PC-9 (cell line): ENCODE data around the gene OR5AP2. TPM values are rescaled to one million over a fixed set of nuclear protein-coding genes. Genes with fewer than 3 reads are reported as not detected.

ENCODE experiments used
- BruUV-seq: library from RNA; stranded (reverse); fragments of 400-500 nt; replicated peaks from 2 replicates; lab custom pipeline; 2021; lab: Mats Ljungman, UMichigan
- CTCF ChIA-PET: fragments of 300-600 bp; sonication (Branson Sonifier 250); formaldehyde crosslinking; loops from one replicate; lab custom pipeline; 2022; ENCODE audit warnings: antibody characterized with exemption; lab: Charles Lee
- POLR2A ChIA-PET: fragments of 300-600 bp; sonication (Branson Sonifier 250); formaldehyde crosslinking; loops from one replicate; lab custom pipeline; 2022; ENCODE audit warnings: antibody characterized with exemption; ENCODE audit not compliant: unreplicated experiment; lab: Charles Lee
- DNase-seq, 2 experiments: peaks; one replicate each; pipeline versions ENCODE4 v3.0.0 to v3.0.0-alpha.2; 2015 to 2022; ENCODE audit warnings: mixed read lengths in 1 of 2
- H2AFZ ChIP-seq: fragments of 200-600 bp; sonication (generic); 2 replicates; pipeline ENCODE4 v1.8.1; 2017; ENCODE audit warnings: antibody characterized with exemption
- H3F3A ChIP-seq: fragments of 200-600 bp; sonication (generic); 2 replicates; pipeline ENCODE4 v1.8.1; 2017; ENCODE audit warnings: antibody characterized with exemption, mild to moderate bottlenecking, low read depth; ENCODE audit not compliant: insufficient read depth
- H3K27ac ChIP-seq: fragments of 200-600 bp; sonication (generic); 2 replicates; pipeline ENCODE4 v1.6.1; 2016; ENCODE audit warnings: mixed run types
- H3K27me3 ChIP-seq: fragments of 200-600 bp; sonication (generic); 2 replicates; pipeline ENCODE4 v1.6.1; 2016; ENCODE audit warnings: low read depth, mixed run types; ENCODE audit not compliant: insufficient read depth
- H3K36me3 ChIP-seq: fragments of 200-600 bp; sonication (generic); 2 replicates; pipeline ENCODE4 v1.6.1; 2016; ENCODE audit warnings: low read depth, mixed run types
- H3K4me1 ChIP-seq: fragments of 200-600 bp; sonication (generic); replicated peaks from 2 replicates; pipeline ENCODE4 v1.6.1; 2016; ENCODE audit warnings: mixed run types; ENCODE audit not compliant: insufficient read depth
- H3K4me2 ChIP-seq: fragments of 200-600 bp; sonication (generic); 2 replicates; pipeline ENCODE4 v1.6.1; 2017; ENCODE audit warnings: mixed run types
- H3K4me3 ChIP-seq: fragments of 200-600 bp; sonication (generic); 2 replicates; pipeline ENCODE4 v1.6.1; 2016; ENCODE audit warnings: mixed run types
- H3K79me2 ChIP-seq: fragments of 200-600 bp; sonication (generic); 2 replicates; pipeline ENCODE4 v1.6.1; 2017; ENCODE audit warnings: low read depth, mixed run types
- H3K9me2 ChIP-seq: fragments of 200-600 bp; sonication (generic); 2 replicates; pipeline ENCODE4 v1.8.1; 2017; ENCODE audit warnings: mild to moderate bottlenecking; ENCODE audit not compliant: insufficient read depth
- H3K9me3 ChIP-seq: fragments of 200-600 bp; sonication (generic); 2 replicates; pipeline ENCODE4 v1.8.1; 2016; ENCODE audit warnings: low read depth; ENCODE audit not compliant: insufficient read depth
- H4K20me1 ChIP-seq: fragments of 200-600 bp; sonication (generic); 2 replicates; pipeline ENCODE4 v1.8.1; 2017; ENCODE audit not compliant: insufficient read depth
- EZH2 ChIP-seq: fragments of 200-600 bp; sonication (generic); IDR thresholded peaks from 2 replicates; pipeline ENCODE4 v1.8.0; 2017; ENCODE audit warnings: antibody characterized with exemption, low read depth
- intact Hi-C: fragments of 100-400 bp; cut with micrococcal nuclease; formaldehyde crosslinking; loops from one replicate; pipeline ENCODE4 v1.10.0; 2022; ENCODE audit not compliant: unreplicated experiment
- total RNA-seq: library from RNA; stranded (reverse); gene quantifications from 2 replicates; pipeline ENCODE4 v1.2.3, GENCODE V29; 2021
- TF ChIP-seq, protein P1 (sequence below): fragments of 200-600 bp; sonication (generic); conservative IDR thresholded peaks from 2 replicates; pipeline ENCODE4 v1.6.1; 2017; ENCODE audit warnings: mixed run types, antibody characterized with exemption, mild to moderate bottlenecking, moderate library complexity

The OR5AP2 gene
- total RNA-seq, 1 experiment from 2014 or later: not detected

DNA sequence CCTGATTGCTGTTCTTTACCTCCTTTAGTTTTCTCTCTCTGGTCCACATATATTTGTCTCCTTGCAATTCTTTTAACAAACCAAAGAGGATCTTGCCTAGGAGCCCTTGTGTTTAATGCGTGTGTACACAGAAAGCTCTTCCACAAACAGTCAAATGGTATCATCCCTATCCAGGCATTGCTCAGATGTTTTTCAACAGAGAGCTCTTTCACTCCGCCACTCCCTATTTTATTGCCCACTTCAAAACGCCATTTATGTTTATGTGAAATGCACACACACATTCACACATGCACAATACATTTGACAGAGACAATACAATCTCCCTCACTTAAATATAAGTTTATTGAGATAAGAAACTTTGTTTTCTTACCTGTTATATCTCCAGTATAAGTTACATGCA is 4.7 kb downstream of the OR5AP2 start:
- Histone ChIP-seq H4K20me1 (no peaks in the 10 kb centered on the region), H3K9me3 (no peaks in the 10 kb centered on the region), H3K36me3 (no peaks in the 10 kb centered on the region), H3K79me2 (no peaks in the 10 kb centered on the region), H3K4me2 (no peak overlapping the region), H2AFZ (no peak overlapping the region), H3K4me1 (no peaks in the 10 kb centered on the region), H3K4me3 (no peak overlapping the region), H3F3A (no peaks in the 10 kb centered on the region), H3K9me2 (no peaks in the 10 kb centered on the region), H3K27me3 (peaks cover 27% of the 10 kb centered on the region), H3K27ac (no peak overlapping the region)
- TF ChIP-seq EZH2: no peak
- TF ChIP-seq, protein P1, sequence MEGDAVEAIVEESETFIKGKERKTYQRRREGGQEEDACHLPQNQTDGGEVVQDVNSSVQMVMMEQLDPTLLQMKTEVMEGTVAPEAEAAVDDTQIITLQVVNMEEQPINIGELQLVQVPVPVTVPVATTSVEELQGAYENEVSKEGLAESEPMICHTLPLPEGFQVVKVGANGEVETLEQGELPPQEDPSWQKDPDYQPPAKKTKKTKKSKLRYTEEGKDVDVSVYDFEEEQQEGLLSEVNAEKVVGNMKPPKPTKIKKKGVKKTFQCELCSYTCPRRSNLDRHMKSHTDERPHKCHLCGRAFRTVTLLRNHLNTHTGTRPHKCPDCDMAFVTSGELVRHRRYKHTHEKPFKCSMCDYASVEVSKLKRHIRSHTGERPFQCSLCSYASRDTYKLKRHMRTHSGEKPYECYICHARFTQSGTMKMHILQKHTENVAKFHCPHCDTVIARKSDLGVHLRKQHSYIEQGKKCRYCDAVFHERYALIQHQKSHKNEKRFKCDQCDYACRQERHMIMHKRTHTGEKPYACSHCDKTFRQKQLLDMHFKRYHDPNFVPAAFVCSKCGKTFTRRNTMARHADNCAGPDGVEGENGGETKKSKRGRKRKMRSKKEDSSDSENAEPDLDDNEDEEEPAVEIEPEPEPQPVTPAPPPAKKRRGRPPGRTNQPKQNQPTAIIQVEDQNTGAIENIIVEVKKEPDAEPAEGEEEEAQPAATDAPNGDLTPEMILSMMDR: no peak
- no TSS peak for BruUV-seq
- DNase-seq: no peak
- ChIA-PET POLR2A (no interaction called here), CTCF (no interaction called here)
- intact Hi-C loops: no loop called here

DNA sequence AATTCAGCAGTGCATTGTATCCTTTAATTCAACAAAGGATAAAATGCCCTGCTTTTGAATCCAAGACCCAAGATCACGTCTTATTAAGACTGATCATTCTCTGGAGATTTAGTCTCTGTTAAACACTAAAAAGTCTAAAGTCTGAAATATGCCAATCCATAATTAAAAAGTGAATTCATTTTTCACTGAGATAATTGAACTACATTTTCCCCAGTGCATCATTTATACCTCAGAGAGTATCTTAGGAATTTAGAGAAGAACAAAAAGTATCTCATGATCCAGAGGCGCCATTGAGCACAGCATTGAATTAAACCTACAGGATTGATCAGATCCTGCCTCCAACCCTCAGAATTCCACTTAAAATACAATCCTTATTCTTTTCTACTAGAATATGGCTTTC is 5.4 kb downstream of the OR5AP2 start:
- Histone ChIP-seq H3F3A (no peaks in the 10 kb centered on the region), H3K4me1 (no peaks in the 10 kb centered on the region), H3K9me3 (no peaks in the 10 kb centered on the region), H3K36me3 (no peaks in the 10 kb centered on the region), H4K20me1 (no peaks in the 10 kb centered on the region), H3K4me2 (no peak overlapping the region), H2AFZ (no peak overlapping the region), H3K79me2 (no peaks in the 10 kb centered on the region), H3K27ac (no peak overlapping the region), H3K27me3 (peaks cover 23% of the 10 kb centered on the region), H3K4me3 (no peak overlapping the region), H3K9me2 (no peaks in the 10 kb centered on the region)
- DNase-seq: no peak
- no peak for TF ChIP-seq EZH2
- TF ChIP-seq, protein P1: no peak
- intact Hi-C loops: no loop called here
- no TSS peak for BruUV-seq
- CTCF ChIA-PET: no interaction called here
- POLR2A ChIA-PET: no interaction called here

DNA sequence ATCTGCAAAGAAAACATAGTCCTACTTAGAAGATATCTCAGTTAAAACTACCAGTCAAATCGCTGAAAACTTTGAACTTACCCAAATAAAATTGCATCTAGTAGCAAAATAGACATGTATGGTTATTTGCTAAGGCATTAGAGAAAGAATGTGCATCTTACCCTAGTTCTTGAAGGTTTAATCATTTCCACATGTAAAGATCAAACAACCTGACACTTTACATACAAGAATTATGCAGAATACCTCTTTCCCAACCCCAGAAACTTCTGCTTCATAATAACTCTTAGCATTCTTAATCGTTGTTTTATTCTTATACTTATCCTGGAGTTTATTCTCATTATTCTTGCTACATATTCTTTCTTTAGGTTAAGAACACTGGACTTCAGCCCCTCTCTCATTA is 9.9 kb downstream of the OR5AP2 start:
- H2AFZ ChIP-seq: no peak overlapping the region
- no peak overlapping the region for H3K4me3 ChIP-seq
- TF ChIP-seq, protein P1: no peak
- no peak for TF ChIP-seq EZH2
- no peaks in the 10 kb centered on the region for H3K36me3 ChIP-seq
- ChIA-PET CTCF (no interaction called here), POLR2A (no interaction called here)
- no peaks in the 10 kb centered on the region for H3K9me2 ChIP-seq
- H4K20me1 ChIP-seq: no peaks in the 10 kb centered on the region
- no peak overlapping the region for H3K27ac ChIP-seq
- H3F3A ChIP-seq: no peaks in the 10 kb centered on the region
- BruUV-seq: no TSS peak
- H3K4me2 ChIP-seq: no peak overlapping the region
- no peaks in the 10 kb centered on the region for H3K79me2 ChIP-seq
- no peaks in the 10 kb centered on the region for H3K4me1 ChIP-seq
- DNase-seq: no peak
- no peaks in the 10 kb centered on the region for H3K9me3 ChIP-seq
- H3K27me3 ChIP-seq: peaks cover 9% of the 10 kb centered on the region; the same call in 1 of the 2 replicates
- intact Hi-C loops: no loop called here
